HEK293 (cell line): ENCODE data around the gene CEP63.
A peak's percentile ranks its signal among the peaks of the same experiment; 100 is the strongest.

Experiments
- BCL11A ChIP-seq: fragments of 450-650 bp; formaldehyde crosslinking; IDR thresholded peaks from 2 replicates; pipeline ENCODE4 v1.5.1; 2016; ENCODE audit warnings: low read depth, missing biosample characterization, missing genetic modification characterization
- GLI4 ChIP-seq: fragments of 450-650 bp; formaldehyde crosslinking; IDR thresholded peaks from 2 replicates; pipeline ENCODE4 v1.5.1; 2016; ENCODE audit warnings: missing biosample characterization, missing genetic modification characterization
- IKZF3 ChIP-seq: fragments of 450-650 bp; IDR thresholded peaks from 2 replicates; pipeline ENCODE4 v1.5.0; 2018; ENCODE audit warnings: missing biosample characterization, mild to moderate bottlenecking, missing genetic modification characterization, moderate library complexity
- PRDM4 ChIP-seq: fragments of 450-650 bp; formaldehyde crosslinking; IDR thresholded peaks from 2 replicates; pipeline ENCODE4 v1.5.1; 2017; ENCODE audit warnings: missing biosample characterization, missing genetic modification characterization
- REPIN1 ChIP-seq: fragments of 450-650 bp; formaldehyde crosslinking; IDR thresholded peaks from 2 replicates; pipeline ENCODE4 v1.5.1; 2017; ENCODE audit warnings: missing biosample characterization, missing genetic modification characterization, low read depth
- SALL2 ChIP-seq: fragments of 450-650 bp; formaldehyde crosslinking; IDR thresholded peaks from 2 replicates; pipeline ENCODE4 v1.5.0; 2017; ENCODE audit warnings: missing biosample characterization, mild to moderate bottlenecking, missing genetic modification characterization, borderline replicate concordance
- SP2 ChIP-seq: fragments of 450-650 bp; formaldehyde crosslinking; IDR thresholded peaks from 2 replicates; pipeline ENCODE4 v1.5.1; 2016; ENCODE audit warnings: missing biosample characterization, missing genetic modification characterization
- TSHZ1 ChIP-seq: fragments of 450-650 bp; formaldehyde crosslinking; IDR thresholded peaks from 2 replicates; pipeline ENCODE4 v1.5.1; 2016; ENCODE audit warnings: missing biosample characterization, missing genetic modification characterization, borderline replicate concordance
- ZBTB49 ChIP-seq: fragments of 450-650 bp; formaldehyde crosslinking; IDR thresholded peaks from 2 replicates; pipeline ENCODE4 v1.5.1; 2016; ENCODE audit warnings: missing biosample characterization, missing genetic modification characterization, low read depth
- ZBTB8A ChIP-seq: fragments of 450-650 bp; formaldehyde crosslinking; IDR thresholded peaks from 2 replicates; pipeline ENCODE4 v1.5.1; 2016; ENCODE audit warnings: missing biosample characterization, missing genetic modification characterization
- ZEB2 ChIP-seq: fragments of 450-650 bp; formaldehyde crosslinking; IDR thresholded peaks from 2 replicates; pipeline ENCODE4 v1.5.1; 2016; ENCODE audit warnings: missing biosample characterization, missing genetic modification characterization
- ZFP41 ChIP-seq: fragments of 450-650 bp; formaldehyde crosslinking; IDR thresholded peaks from 2 replicates; pipeline ENCODE4 v1.5.1; 2016; ENCODE audit warnings: missing biosample characterization, missing genetic modification characterization, borderline replicate concordance
- ZNF132 ChIP-seq: fragments of 450-650 bp; formaldehyde crosslinking; IDR thresholded peaks from 2 replicates; pipeline ENCODE4 v1.5.1; 2017; ENCODE audit warnings: missing biosample characterization, missing genetic modification characterization, borderline replicate concordance
- ZNF140 ChIP-seq: fragments of 450-650 bp; formaldehyde crosslinking; IDR thresholded peaks from 2 replicates; pipeline ENCODE4 v1.5.1; 2016; ENCODE audit warnings: missing biosample characterization, missing genetic modification characterization
- ZNF214 ChIP-seq: fragments of 450-650 bp; formaldehyde crosslinking; IDR thresholded peaks from 2 replicates; pipeline ENCODE4 v1.5.1; 2017; ENCODE audit warnings: missing biosample characterization, mild to moderate bottlenecking, missing genetic modification characterization, borderline replicate concordance
- ZNF26 ChIP-seq: fragments of 450-650 bp; formaldehyde crosslinking; IDR thresholded peaks from 2 replicates; pipeline ENCODE4 v1.5.1; 2016; ENCODE audit warnings: missing biosample characterization, missing genetic modification characterization
- ZNF366 ChIP-seq: fragments of 450-650 bp; formaldehyde crosslinking; conservative IDR thresholded peaks from 2 replicates; pipeline ENCODE4 v1.5.1; 2016; ENCODE audit warnings: missing biosample characterization, missing genetic modification characterization
- ZNF37A ChIP-seq: fragments of 450-650 bp; IDR thresholded peaks from 2 replicates; pipeline ENCODE4 v1.5.1; 2018; ENCODE audit warnings: missing biosample characterization, missing genetic modification characterization
- ZNF416 ChIP-seq: fragments of 450-650 bp; formaldehyde crosslinking; IDR thresholded peaks from 2 replicates; pipeline ENCODE4 v1.5.1; 2016; ENCODE audit warnings: missing biosample characterization, missing genetic modification characterization
- ZNF449 ChIP-seq: fragments of 450-650 bp; formaldehyde crosslinking; IDR thresholded peaks from 2 replicates; pipeline ENCODE4 v1.5.1; 2017; ENCODE audit warnings: missing biosample characterization, mild to moderate bottlenecking, missing genetic modification characterization, moderate library complexity
- ZNF560 ChIP-seq: fragments of 450-650 bp; formaldehyde crosslinking; IDR thresholded peaks from 2 replicates; pipeline ENCODE4 v1.5.1; 2017; ENCODE audit warnings: missing biosample characterization, missing genetic modification characterization, borderline replicate concordance
- ZNF585B ChIP-seq: fragments of 450-650 bp; formaldehyde crosslinking; IDR thresholded peaks from 2 replicates; pipeline ENCODE4 v1.5.1; 2016; ENCODE audit warnings: missing biosample characterization, missing genetic modification characterization
- ZNF623 ChIP-seq: fragments of 450-650 bp; formaldehyde crosslinking; IDR thresholded peaks from 2 replicates; pipeline ENCODE4 v1.5.1; 2016; ENCODE audit warnings: missing biosample characterization, missing genetic modification characterization
- ZNF624 ChIP-seq: fragments of 450-650 bp; formaldehyde crosslinking; IDR thresholded peaks from 2 replicates; pipeline ENCODE4 v1.5.1; 2017; ENCODE audit warnings: missing biosample characterization, missing genetic modification characterization
- ZNF645 ChIP-seq: fragments of 450-650 bp; formaldehyde crosslinking; IDR thresholded peaks from 2 replicates; pipeline ENCODE4; 2016; ENCODE audit warnings: missing biosample characterization, missing genetic modification characterization
- ZNF776 ChIP-seq: fragments of 450-650 bp; formaldehyde crosslinking; IDR thresholded peaks from 2 replicates; pipeline ENCODE4 v1.5.0; 2017; ENCODE audit warnings: missing biosample characterization, missing genetic modification characterization, borderline replicate concordance
- ZNF792 ChIP-seq: fragments of 450-650 bp; formaldehyde crosslinking; IDR thresholded peaks from 2 replicates; pipeline ENCODE4 v1.5.1; 2016; ENCODE audit warnings: missing biosample characterization, missing genetic modification characterization

CEP63 gene

GRCh38 chr3:134485718-134486576, at the start of gene CEP63, which contains the start of gene ANAPC13 (continued):
- TF ChIP-seq BCL11A (no peak), ZEB2 (peak; percentile 77), ZNF449 (tag by site-specific recombination) (no peak), PRDM4 (peak; percentile 98), ZNF140 (tag by site-specific recombination) (no peak), TSHZ1 (tag by site-specific recombination) (no peak), IKZF3 (tag by site-specific recombination) (peak; percentile 55; the same call in 1 of the 2 replicates), ZNF132 (tag by site-specific recombination) (no peak), SALL2 (tag by site-specific recombination) (no peak), ZNF214 (tag by site-specific recombination) (no peak), GLI4 (tag by site-specific recombination) (no peak), ZNF366 (peak; percentile 73), ZNF792 (tag by site-specific recombination) (no peak), ZNF645 (tag by site-specific recombination) (no peak), ZNF26 (tag by site-specific recombination) (no peak), ZNF416 (tag by site-specific recombination) (no peak), ZNF585B (tag by site-specific recombination) (no peak), ZNF624 (tag by site-specific recombination) (no peak), ZNF776 (tag by site-specific recombination) (no peak), ZFP41 (tag by site-specific recombination) (no peak), SP2 (tag by site-specific recombination) (peak; percentile 85), ZBTB49 (no peak), ZNF623 (tag by site-specific recombination) (0 out of 2 replicates have a peak, but pooled peaks have one; percentile 15), ZBTB8A (peak; percentile 52; the same call in 1 of the 2 replicates), REPIN1 (tag by site-specific recombination) (no peak), ZNF37A (tag by site-specific recombination) (no peak), ZNF560 (tag by site-specific recombination) (no peak)
